SK-N-MC (cell line): ENCODE data around the gene TOR1AIP1.

Source experiments
- EZH2 ChIP-seq: fragments of 200-600 bp; sonication (generic); IDR thresholded peaks from one replicate; pipeline ENCODE4 v1.6.1; 2017; ENCODE audit warnings: antibody characterized with exemption
- POLR2AphosphoS5 ChIP-seq: IDR thresholded peaks from 2 replicates; pipeline ENCODE4 v1.6.1; 2012; ENCODE audit warnings: mild to moderate bottlenecking, low read depth, low read length, borderline replicate concordance

DNA sequence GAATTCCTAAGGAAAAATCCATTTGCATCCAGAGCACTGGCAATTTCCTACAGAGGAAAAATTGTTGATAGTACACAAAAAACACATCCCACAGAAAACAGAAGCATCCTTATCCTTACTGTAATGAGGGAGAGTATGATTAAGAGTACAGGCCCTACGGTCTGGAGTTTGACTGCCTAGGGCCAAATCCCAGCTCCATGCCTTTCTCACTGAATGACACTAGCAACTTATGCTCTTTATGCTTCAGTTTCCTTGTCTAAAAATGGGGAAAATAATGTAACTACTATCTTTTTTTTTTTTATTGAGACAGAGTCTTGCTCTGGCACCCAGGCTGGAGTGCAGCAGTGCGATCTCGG is 44.7 kb downstream of the TOR1AIP1 start:
- no peak for TF ChIP-seq EZH2
- no peak for TF ChIP-seq POLR2AphosphoS5
